GM20000 (cell line): ENCODE measurements around the gene COMP.

Experiments used
- DNase-seq: peaks from one replicate; pipeline ENCODE4 v3.0.0; 2012; ENCODE audit warnings: low spot score
- TF ChIP-seq, protein P1 (sequence below): IDR thresholded peaks from 2 replicates; pipeline ENCODE4 v1.5.1; 2012; ENCODE audit warnings: mild to moderate bottlenecking, control low read depth; ENCODE audit errors: extremely low read depth, missing control alignments

Gene COMP

DNA sequence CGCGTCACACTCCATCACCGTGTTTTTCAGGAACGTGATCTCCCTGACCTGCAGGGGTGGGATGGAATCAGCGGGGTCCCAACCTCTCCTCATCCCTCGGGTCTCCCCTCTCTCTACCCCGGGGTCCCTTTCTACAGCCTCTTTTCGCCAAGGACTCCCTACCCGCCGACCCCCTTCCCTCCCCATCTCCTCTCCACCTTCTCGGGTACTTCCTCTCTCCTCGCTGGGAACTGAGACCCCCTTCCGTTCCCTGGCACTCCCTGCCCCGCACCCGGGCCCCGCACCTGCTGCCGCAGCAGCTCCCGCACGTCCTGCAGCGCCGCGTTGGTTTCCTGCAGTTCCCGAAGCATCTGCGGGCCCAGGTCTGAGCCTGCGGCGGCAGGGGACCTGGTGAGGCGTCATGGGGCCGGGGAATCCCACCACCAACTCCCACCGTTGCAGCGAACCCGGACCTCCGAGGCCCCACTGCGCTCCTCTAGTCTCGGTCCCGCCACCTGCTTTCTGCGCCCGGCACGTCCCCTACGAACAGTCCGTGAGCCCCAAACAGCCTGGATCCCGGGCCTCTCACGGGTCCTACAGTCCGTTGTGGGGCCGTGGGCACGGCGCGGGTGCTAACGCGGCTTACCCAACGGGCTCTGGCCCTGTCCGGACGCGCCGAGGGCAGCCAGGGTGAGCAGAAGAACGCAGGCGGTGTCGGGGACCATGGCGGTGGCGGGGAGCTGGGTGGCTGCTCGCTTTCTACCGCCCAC, at the start of gene COMP:
Gene COMP, minus strand, starts transcription at position 740 of the 749 bp plus-strand sequence. Its CDS starts 36 bp downstream, at position 704.
- no peak for DNase-seq
- TF ChIP-seq, protein P1, sequence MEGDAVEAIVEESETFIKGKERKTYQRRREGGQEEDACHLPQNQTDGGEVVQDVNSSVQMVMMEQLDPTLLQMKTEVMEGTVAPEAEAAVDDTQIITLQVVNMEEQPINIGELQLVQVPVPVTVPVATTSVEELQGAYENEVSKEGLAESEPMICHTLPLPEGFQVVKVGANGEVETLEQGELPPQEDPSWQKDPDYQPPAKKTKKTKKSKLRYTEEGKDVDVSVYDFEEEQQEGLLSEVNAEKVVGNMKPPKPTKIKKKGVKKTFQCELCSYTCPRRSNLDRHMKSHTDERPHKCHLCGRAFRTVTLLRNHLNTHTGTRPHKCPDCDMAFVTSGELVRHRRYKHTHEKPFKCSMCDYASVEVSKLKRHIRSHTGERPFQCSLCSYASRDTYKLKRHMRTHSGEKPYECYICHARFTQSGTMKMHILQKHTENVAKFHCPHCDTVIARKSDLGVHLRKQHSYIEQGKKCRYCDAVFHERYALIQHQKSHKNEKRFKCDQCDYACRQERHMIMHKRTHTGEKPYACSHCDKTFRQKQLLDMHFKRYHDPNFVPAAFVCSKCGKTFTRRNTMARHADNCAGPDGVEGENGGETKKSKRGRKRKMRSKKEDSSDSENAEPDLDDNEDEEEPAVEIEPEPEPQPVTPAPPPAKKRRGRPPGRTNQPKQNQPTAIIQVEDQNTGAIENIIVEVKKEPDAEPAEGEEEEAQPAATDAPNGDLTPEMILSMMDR: no peak

DNA sequence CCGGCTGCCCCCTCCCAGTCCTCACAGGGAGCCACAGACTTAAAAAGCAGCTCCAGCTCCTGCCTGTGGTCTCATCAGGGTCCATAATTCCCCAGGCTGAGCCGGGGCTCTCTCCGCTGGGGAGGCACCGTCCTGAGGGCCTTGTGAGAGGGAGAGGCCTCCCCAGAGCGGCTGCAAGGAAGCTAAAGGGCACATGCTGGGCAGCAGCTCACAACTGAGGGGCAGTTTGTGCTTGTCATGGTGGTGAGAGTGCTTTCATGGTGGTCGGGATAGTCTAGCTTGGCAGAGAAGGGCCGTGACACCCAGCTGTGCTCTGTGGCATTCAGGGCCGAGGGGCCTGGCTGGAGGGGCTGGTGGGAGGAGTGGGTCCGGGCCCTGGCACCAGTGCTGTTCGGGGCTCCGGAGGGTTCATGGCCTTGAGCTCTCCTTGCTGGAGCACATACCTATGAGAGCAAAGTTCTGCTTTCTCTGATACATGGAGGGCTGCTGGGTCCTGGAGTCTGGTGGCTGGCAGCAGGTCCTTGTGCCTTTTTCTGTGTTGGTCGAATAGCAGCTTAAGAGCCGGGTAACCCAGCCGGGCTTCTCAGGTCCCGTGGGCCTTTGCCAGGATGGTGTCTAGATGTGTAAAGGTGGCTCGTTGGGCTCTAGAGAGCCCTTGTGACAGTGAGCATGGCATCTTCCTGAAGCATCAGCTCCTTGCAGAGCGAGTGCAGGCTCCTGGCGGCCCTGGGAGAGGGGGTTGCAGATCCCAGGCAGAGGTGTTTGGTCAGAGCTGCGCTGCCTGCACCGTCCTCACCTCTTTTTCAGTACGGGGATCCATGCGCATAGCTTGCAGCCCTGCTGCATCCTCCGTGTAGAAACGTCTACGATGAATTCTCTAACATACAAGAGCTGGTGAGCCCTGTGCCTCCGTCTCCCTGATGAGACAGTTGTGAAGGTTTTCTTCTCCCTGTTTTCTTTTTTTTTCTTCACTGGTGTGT, 49.5 kb upstream of the COMP start:
- DNase-seq: no peak
- TF ChIP-seq, protein P1: no peak

GRCh38 chr19:18839465-18840287, 48.6 kb upstream of the COMP start:
- no peak for DNase-seq
- TF ChIP-seq, protein P1: no peak

- TF ChIP-seq, protein P1: no peak
- DNase-seq: no peak
These were observed 43.5 kb upstream of the COMP start for GRCh38 chr19:18834644-18834984.

- TF ChIP-seq, protein P1: no peak
- peak; percentile 29 for DNase-seq
These were observed 42.9 kb upstream of the COMP start for GRCh38 chr19:18833849-18834643.

- TF ChIP-seq, protein P1: no peak
- DNase-seq: no peak
These were observed 42.0 kb upstream of the COMP start for GRCh38 chr19:18833141-18833476.
